Body of pancreas (tissue), 4 donors: ENCODE measurements around the gene PIEZO1.

ENCODE experiments used
- CTCF ChIP-seq, 7 experiments: fragments of 450-650 bp in 4 of 7; fragments of 200-600 bp in 3 of 7; sonication (generic) in 3 of 7; IDR thresholded peaks; one replicate each; pipeline ENCODE4 v1.5.1; 2016 to 2019; ENCODE audit warnings: antibody characterized with exemption in 7 of 7
- POLR2A ChIP-seq, 3 donors: fragments of 450-650 bp; IDR thresholded peaks; one replicate each; pipeline ENCODE4 v1.6.1; 2016; ENCODE audit warnings: antibody characterized with exemption in 3 of 3, mild to moderate bottlenecking in 2 of 3

- TF ChIP-seq CTCF (IDR thresholded peaks at IDR 0.05) (no peak), POLR2A (IDR thresholded peaks at IDR 0.05) (no peak)
Observed at GRCh38 chr16:88809068-88809675, 24.2 kb upstream of the PIEZO1 start.
